Cardiac muscle cell (in vitro differentiated cells and primary cell): Measurements from ENCODE around the gene TIA1. TPM values are rescaled to one million over a fixed set of nuclear protein-coding genes. Genes with fewer than 3 reads are reported as not detected.
"Not testable (repeated sequence)": the region's sequence is repeated elsewhere in the genome, so short reads cannot be mapped to it uniquely, and the experiment has no call there.

Experiments used
- DNase-seq, 2 donors: peaks; one replicate each; pipeline versions ENCODE4 v3.0.0 to v3.0.0-alpha.2; 2010 to 2017; ENCODE audit warnings: low read depth in 1 of 2, low spot score in 1 of 2
- H3K27ac ChIP-seq: fragments of 200-600 bp; sonication (generic); 2 replicates; pipeline ENCODE4 v1.5.1; 2016
- H3K27me3 ChIP-seq: fragments of 200-600 bp; sonication (generic); 2 replicates; pipeline ENCODE4 v1.6.0; 2016; ENCODE audit warnings: control low read depth
- H3K36me3 ChIP-seq: fragments of 200-600 bp; sonication (generic); 2 replicates; pipeline ENCODE4 v1.5.1; 2016; ENCODE audit warnings: control low read depth
- H3K4me1 ChIP-seq: fragments of 200-600 bp; sonication (generic); 2 replicates; pipeline ENCODE4 v1.8.1; 2017; ENCODE audit warnings: low read depth, mild to moderate bottlenecking, mixed run types
- H3K4me3 ChIP-seq: fragments of 200-600 bp; sonication (generic); 2 replicates; pipeline ENCODE4 v1.5.1; 2016; ENCODE audit warnings: mild to moderate bottlenecking
- H3K9me3 ChIP-seq: fragments of 200-600 bp; sonication (generic); 2 replicates; pipeline ENCODE4 v1.5.1; 2017; ENCODE audit warnings: low read depth, mild to moderate bottlenecking, control low read depth
- polyA plus RNA-seq: library from polyadenylated mRNA; unstranded; fragments of >200 nt; fragmentation: Nextera tagmentation; extraction: Ambion mirVana; gene quantifications from 2 replicates; pipeline ENCODE4 v1.2.1, GENCODE V29; 2016
- total RNA-seq: library from RNA; depleted of rRNA; stranded (reverse); fragments of >200 nt; gene quantifications from 2 replicates; pipeline ENCODE4 v1.2.3, GENCODE V29; 2016
- TF ChIP-seq, protein P1 (sequence below): IDR thresholded peaks from 2 replicates; pipeline ENCODE4 v1.5.1; 2012; ENCODE audit warnings: low read depth, mild to moderate bottlenecking, low read length

TIA1 gene
- total and polyA plus RNA-seq, 2 experiments from 2014 or later: 95.3 to 176 TPM

DNA sequence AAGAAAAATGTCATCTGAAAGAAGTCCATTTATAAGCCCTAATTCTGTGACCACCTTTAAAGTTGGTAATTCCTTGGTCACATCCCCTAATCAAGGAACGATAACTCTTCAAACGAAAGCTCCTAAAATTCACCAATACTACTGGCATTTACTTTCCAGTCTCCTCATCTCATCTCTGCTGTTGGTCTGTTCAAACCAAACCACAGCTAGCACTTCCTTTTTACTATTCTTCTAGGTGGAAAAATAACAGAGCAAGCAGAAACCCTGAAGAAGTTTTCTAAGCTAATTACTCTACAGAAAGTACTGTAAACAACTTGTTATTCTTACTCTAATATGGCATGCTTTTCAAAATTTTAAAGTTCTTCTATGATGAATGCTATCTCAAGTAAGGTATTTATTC lies 21.6 kb downstream of the TIA1 start:
- Histone ChIP-seq H3K36me3 (peaks cover 97% of the 10 kb centered on the region), H3K9me3 (no peaks in the 10 kb centered on the region)

DNA sequence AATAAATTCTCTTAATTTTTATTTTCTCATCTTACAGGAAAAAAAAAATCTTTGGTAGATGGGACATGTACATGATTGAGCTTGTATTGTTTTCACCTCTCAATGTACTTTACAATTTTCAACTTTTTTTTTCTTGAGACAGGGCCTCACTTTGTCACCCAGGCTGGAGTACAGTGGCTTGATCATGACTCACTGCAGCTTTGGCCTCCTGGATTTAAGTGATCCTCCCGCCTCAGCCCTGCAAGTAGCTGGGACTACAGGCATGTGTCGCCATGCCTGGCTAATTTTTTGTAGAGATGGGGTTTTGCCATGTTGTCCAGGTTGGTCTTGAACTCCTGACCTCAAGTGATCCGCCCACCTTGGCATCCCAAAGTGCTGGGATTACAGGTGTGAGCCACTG lies 25.1 kb downstream of the TIA1 start:
- H3K27ac ChIP-seq, H3K9me3 ChIP-seq, H3K4me3 ChIP-seq, H3K4me1 ChIP-seq, H3K27me3 ChIP-seq, DNase-seq: not testable (repeated sequence)
- peaks cover 92% of the 10 kb centered on the region for H3K36me3 ChIP-seq

More for the DNA sequence above, 21.6 kb downstream of the TIA1 start:
- no peak overlapping the region for H3K4me3 ChIP-seq
- DNase-seq: no peak
- H3K4me1 ChIP-seq: no peaks in the 10 kb centered on the region
- H3K27me3 ChIP-seq: no peaks in the 10 kb centered on the region
- peak overlapping the region; percentile 4 for H3K27ac ChIP-seq
- TF ChIP-seq, protein P1, sequence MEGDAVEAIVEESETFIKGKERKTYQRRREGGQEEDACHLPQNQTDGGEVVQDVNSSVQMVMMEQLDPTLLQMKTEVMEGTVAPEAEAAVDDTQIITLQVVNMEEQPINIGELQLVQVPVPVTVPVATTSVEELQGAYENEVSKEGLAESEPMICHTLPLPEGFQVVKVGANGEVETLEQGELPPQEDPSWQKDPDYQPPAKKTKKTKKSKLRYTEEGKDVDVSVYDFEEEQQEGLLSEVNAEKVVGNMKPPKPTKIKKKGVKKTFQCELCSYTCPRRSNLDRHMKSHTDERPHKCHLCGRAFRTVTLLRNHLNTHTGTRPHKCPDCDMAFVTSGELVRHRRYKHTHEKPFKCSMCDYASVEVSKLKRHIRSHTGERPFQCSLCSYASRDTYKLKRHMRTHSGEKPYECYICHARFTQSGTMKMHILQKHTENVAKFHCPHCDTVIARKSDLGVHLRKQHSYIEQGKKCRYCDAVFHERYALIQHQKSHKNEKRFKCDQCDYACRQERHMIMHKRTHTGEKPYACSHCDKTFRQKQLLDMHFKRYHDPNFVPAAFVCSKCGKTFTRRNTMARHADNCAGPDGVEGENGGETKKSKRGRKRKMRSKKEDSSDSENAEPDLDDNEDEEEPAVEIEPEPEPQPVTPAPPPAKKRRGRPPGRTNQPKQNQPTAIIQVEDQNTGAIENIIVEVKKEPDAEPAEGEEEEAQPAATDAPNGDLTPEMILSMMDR: no peak

DNA sequence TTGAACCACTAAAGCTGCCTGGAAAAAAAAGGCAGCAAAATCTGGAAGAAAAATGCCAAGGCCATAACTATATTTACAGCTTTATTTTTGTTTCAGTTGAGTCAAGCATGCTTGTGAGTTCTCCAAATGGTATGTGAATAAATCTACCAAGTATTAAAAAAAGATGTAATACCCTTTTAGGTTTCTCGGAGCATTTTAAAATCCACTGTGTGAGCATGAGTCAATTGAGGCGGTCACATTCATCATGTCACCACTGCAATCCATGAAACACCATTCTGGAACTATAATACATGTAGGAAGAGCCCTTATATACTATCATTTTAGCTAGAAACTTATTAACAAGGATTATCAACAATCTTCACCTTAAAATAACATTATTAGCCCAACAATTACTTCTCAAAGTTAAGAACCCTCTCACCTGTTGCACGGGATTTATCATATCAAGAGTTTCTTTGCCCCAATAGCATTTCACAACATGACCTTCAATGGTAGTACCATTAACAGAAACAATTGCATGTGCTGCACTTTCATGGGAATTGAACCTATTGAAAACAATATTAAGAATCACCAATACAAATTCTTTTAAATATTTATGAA lies 33.4 kb downstream of the TIA1 start:
- H3K9me3 ChIP-seq: no peaks in the 10 kb centered on the region
- no peak for DNase-seq
- H3K27me3 ChIP-seq: no peaks in the 10 kb centered on the region
- no peak overlapping the region for H3K27ac ChIP-seq
- no peaks in the 10 kb centered on the region for H3K4me1 ChIP-seq
- H3K36me3 ChIP-seq: peaks cover 90% of the 10 kb centered on the region
- TF ChIP-seq, protein P1: no peak
- no peak overlapping the region for H3K4me3 ChIP-seq

DNA sequence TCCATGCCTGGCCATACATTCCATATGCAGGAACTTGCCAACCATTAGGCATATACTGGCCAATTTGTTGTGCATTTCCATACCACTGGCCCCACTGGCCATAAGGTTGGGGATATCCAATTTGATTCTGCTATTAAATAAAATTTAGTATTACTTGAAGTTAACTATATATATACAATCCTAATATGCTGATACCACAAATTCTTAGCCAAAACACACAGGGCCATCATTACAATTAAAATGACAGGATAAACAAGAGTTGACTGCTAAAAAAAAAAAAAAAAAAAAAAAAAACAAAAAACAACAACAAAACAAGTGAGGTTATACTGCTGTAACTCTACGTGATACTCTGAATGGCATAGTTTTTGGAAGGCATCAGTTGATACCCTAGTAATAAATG lies 34.1 kb downstream of the TIA1 start:
- no peak overlapping the region for H3K4me3 ChIP-seq
- H3K27me3 ChIP-seq: no peaks in the 10 kb centered on the region
- TF ChIP-seq, protein P1: no peak
- H3K36me3 ChIP-seq: peaks cover 85% of the 10 kb centered on the region
- DNase-seq: no peak
- no peaks in the 10 kb centered on the region for H3K4me1 ChIP-seq
- no peaks in the 10 kb centered on the region for H3K9me3 ChIP-seq
- no peak overlapping the region for H3K27ac ChIP-seq

DNA sequence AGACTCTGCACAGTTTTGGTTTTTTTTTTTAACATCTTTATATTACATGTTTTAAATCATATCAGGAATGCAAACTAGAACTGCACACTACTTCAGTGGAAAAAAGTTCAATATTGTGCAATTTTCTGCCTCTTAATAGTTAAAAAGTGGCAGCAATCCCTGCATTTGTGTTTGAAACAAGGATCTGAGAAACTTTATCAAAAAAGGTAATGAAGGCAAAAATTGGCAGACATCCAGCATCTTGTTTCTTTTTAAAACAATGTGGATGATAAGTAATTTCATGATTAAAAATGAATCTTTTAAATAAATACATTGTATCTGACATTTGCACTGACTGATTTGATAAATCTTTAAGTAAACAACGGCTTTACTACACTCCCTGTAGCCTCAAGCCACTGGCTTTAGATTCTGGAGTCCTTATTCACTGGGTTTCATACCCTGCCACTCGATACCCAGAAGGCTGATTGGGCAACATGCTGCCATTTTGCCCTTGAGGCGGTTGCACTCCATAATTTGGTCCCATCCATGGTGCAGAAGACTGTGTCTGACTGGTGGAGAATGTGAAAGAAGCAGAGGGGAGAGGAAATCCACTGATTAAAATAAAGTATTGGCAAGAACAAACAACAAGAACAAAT lies 36.0 kb downstream of the TIA1 start:
- peak in 1 of 2 donors; percentile 40 for DNase-seq
- H3K27ac ChIP-seq: no peak overlapping the region
- H3K9me3 ChIP-seq: no peaks in the 10 kb centered on the region
- peaks cover 67% of the 10 kb centered on the region for H3K36me3 ChIP-seq
- no peaks in the 10 kb centered on the region for H3K27me3 ChIP-seq
- TF ChIP-seq, protein P1: no peak
- no peak overlapping the region for H3K4me3 ChIP-seq
- no peaks in the 10 kb centered on the region for H3K4me1 ChIP-seq

DNA sequence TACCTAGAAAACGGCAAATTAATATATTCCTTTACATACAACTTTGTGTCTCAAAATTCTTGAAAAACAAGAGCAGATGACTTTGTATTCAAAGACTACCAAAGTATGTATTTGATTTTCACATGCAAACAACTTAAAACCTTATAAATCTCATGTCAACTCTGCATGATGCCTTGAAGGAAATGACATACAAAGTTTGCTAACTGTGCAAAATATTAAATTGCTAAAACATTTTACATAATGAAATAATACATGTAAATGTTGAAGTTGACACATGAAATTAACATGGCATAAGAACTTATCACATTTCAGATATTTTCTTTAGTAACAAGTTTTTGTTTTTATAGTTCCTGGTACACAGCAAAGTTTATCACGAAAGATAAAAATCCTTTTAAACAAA lies 36.8 kb downstream of the TIA1 start:
- DNase-seq: no peak
- TF ChIP-seq, protein P1: no peak
- H3K4me1 ChIP-seq: no peaks in the 10 kb centered on the region
- no peaks in the 10 kb centered on the region for H3K27me3 ChIP-seq
- no peak overlapping the region for H3K4me3 ChIP-seq
- no peaks in the 10 kb centered on the region for H3K9me3 ChIP-seq
- no peak overlapping the region for H3K27ac ChIP-seq
- peaks cover 61% of the 10 kb centered on the region for H3K36me3 ChIP-seq
